GM21526 (cell line): ENCODE measurements around the gene GPA33.
A peak's percentile ranks its signal among the peaks of the same experiment; 100 is the strongest.
"Not testable (repeated sequence)": the region's sequence is repeated elsewhere in the genome, so short reads cannot be mapped to it uniquely, and the experiment has no call there.

Experiments used
- ATAC-seq: cut with Tn5 transposase; IDR thresholded peaks from one replicate; pipeline ENCODE4 v1.9.1; 2021; ENCODE audit warnings: moderate library complexity; ENCODE audit not compliant: unreplicated experiment, low FRiP score

GPA33 gene

GRCh38 chr1:167060141-167061072 is 29.8 kb downstream of the GPA33 start:
- no peak for ATAC-seq

DNA sequence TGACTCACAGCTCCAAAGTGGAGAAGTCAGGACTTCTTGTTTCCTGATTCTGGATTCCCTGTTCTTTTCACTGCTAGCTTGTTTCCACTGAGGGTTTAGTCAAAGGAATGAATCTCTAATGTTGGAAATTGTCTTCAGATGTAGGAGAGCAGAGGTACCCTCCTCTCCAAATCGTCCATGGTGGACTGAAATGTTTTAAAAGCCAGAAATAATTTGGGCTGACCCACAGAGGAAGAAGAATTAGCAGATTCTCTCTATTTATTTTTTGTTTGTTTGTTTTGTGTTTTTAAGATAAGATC is 30.4 kb downstream of the GPA33 start:
- ATAC-seq: no peak

- ATAC-seq: peak; percentile 49
Measured at GRCh38 chr1:167059045-167059808, 30.9 kb downstream of the GPA33 start.

GRCh38 chr1:167057241-167057688 is 32.9 kb downstream of the GPA33 start:
- no peak for ATAC-seq

DNA sequence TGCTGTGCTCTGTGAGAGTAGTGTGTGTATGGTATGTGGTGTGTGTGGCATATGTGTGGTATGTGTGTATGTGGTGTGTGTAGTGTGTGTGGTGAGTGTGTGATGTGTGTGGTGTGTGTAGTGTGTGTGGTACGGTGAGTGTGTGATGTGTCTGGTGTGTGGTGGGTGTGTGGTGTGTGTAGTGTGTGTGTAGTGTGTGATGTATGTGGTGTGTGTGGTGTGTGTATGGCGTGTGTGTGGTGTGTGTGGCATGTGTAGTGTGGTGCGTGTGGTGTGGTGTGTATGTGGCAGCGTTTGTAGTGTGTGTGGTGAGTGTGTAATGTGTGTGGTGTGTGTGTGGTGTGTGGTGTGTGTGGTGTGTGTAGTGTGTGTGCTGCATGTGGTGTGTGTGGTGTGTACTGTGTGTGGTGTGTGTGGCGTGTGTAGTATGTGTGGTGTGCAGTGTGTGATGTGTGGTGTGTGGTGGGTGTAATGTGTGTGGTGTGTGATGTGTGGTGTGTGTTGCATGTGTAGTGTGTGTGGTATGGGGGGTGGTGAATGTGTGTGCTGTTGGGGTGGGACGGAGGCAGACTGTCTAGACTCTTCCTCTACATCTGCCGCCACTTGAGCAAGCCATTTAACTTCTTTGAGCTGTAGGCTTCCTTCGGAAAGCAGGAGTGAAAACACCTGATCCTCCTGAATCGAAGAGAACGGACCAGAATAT is 33.5 kb downstream of the GPA33 start:
- no peak for ATAC-seq

DNA sequence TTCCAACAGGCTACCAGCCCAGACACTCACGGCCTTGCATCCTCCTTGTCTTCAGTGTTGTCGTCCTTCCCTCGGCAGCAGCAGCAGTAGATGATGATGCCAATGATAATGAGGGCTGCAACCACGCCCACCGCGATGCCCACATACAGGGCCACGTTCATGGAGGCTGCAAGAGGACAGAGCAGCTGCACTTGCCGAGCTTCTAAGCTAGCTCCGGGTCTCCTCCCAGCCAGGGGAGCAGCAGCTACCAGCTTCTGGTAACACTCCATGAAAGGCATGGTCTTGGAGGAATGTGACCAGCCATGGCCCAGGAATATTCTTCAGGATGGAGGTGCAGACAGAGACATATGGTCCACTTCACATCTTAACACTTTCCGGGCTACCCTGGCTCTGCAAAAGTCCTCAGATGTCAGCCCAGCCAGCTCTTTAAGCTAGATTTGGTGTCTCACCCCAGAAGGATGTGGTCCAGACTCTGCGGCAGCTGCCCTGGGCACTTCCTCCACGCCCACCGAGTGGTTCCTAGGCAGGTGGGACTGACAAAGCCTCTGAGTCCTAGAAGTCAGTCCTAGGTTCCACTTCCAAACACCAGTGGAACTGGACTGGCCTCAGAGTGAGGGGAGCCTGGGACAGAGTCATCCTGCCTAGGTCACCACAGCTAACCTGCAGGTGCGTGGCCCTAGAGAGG is 35.1 kb downstream of the GPA33 start:
- no peak for ATAC-seq

GRCh38 chr1:167054531-167054930 is 35.6 kb downstream of the GPA33 start:
- no peak for ATAC-seq

DNA sequence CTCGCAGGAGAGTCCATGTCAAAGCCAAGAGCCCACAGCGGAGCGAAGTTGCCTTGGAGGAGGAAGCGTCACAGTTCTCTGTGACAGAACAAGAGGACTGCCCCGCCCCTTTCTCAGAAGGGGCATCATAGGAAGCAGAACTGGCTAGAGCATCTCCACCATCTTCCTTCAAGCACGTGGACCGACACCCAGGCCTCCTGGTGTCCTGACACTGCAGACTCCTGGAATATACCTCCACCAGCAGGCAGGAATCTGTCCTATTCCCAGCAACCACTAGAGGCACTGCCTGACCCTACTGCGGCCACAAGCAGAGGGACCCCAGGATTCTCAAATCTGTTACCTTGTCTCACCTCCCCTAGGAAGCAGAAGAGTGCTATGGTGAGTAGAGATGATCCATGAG is 37.8 kb downstream of the GPA33 start:
- ATAC-seq: no peak

GRCh38 chr1:167051907-167052306 is 38.3 kb downstream of the GPA33 start:
- no peak for ATAC-seq

DNA sequence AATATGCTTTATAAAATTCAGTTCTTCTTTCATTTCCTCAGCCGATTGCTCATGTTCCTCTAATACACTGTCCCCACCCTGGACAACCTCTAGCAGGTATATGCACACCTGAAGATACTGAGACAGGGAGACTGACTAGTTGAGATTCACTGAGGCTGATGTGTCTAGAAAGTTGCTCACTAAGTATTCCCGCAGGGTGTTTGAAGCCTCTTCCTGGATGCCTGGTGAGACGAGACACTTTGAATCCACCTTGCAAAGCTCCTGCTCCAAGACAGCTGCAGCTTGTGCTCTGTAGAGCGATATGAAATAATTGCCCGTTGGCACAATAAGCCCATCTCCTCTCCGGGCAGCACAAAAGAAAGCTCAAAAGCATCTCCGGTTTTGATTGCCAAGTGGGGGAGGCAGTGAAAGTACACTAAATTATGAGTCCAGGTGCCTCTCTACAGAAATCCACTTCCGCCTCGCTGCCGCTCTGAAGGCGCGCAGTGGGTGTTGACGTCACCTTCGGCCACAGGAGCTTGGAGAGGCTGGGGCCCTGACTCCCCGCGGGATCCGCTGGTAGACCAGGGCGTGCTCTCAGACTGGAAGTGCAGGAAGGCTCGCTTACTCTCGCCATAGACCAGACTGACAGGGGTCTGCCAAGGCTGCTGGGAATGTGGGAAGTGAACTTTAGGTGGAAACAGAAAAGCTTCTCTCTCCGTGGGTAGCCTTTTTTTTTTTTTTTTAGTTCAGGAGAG is 46.3 kb downstream of the GPA33 start:
- ATAC-seq: peak; percentile 65

DNA sequence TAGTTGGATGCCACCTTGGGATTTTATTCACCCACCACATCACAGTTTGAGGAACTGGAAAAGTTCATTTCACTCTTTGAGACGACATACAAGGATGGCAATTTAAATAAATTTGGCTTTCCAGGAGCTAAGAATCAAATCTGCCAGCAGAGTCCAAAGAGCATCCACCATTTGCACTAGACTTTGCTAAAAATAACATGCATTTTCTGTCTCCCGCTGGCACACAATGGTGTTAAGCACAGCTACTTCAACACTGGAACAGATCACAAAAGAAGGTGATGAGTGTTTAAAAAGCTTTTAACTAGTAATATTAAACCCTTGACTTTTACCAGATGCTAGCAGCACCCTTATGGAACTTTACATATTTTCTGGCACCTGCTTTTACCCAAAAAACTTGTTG is 56.5 kb downstream of the GPA33 start:
- ATAC-seq: no peak

DNA sequence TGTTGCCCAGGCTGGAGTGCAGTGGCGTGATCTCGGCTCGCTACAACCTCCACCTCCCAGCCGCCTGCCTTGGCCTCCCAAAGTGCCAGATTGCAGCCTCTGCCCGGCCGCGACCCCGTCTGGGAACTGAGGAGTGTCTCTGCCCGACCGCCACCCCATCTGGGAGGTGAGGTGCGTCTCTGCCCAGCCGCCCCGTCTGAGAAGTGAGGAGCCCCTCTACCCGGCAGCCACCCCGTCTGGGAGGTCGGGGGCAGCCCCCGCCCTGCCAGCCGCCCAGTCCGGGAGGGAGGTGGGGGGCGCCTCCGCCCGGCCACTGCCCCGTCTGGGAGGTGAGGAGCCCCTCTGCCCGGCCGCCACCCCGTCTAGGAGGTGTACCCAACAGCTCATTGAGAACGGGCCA is 60.6 kb downstream of the GPA33 start:
- not testable (repeated sequence) for ATAC-seq

GRCh38 chr1:167022384-167022783 is 67.8 kb downstream of the GPA33 start:
- no peak for ATAC-seq

DNA sequence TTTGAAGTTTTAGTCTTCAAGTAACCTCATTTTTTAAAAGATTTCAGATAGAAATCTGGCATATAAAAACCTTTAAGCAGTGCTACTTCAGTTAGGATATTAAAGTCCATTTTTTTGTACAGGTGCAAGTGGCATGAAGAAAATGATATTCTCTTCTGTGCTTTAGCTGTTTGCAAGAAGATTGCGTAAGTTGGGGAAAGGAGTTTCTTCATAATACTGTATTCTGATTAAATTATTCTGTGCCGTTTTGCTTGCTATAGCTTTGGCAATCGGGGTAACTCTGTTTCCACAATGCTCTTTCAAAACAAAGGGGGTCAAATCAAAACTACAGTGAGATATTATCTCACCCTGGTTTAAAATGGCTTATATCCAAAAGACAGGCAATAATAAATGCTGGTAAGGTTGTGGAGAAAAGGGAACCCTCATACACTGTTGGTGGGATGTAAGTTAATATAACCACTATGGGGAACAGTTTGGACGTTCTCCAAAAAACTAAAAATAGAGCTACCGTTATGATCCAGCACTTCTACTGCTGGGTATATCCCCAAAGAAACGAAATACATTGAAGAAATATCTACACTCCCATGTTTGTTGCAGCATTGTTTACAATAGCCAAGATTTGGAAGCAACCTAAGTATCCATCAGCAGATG is 74.0 kb downstream of the GPA33 start:
- ATAC-seq: no peak

- ATAC-seq: no peak
Measured at GRCh38 chr1:167013108-167013929, 76.9 kb downstream of the GPA33 start.

- ATAC-seq: no peak
Measured at GRCh38 chr1:167012570-167012969, 77.6 kb downstream of the GPA33 start.

DNA sequence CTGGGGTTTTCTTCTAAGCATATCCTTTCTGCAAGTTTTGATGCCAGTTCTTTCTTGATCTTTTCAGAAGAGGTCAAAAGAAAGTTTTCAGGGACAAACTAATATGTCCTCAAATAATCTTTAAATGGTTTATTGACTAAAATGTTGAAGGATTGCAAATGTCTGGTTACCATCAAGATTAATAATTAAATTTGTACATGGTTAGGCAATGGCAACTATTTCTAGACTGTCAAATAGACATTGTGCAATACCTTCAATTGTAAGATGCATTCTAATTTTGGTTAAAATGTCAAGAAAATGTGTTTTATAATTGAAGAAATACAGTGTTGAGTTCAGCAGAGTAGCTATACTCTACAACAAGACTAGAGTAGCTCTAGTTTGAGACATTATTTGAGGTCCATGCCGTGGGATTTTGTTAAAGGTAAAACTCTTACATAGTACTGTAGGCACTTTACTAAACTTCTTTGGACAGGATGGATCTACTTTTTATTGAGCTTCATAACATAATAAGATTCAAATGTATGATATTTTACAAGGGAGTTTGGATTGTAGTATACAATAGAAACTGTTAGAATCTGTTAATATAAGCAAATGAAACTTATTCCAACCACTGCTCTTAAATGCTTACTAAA is 78.5 kb downstream of the GPA33 start:
- no peak for ATAC-seq

DNA sequence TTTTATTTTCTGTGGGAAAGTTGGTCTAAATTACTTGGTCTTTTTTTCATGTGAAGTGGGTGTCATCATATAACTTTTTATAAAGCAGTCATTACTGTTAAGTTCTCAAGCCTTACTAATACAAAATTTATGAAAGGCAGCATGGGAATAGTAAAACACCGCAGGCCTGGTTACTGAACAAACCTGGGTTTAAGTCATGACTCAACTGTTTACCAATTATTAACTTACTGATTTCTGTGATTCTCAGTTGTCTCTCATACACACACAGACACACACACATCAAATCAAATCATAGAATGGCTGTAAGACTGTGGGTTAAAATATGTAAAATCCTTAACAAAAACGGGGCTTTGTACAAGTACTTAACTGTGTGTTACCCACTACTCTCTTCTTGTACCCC is 86.5 kb downstream of the GPA33 start:
- no peak for ATAC-seq
